HS-27A (cell line): ENCODE results near the gene ITPK1.

ENCODE experiments used
- DNase-seq: peaks from one replicate; pipeline ENCODE4 v3.0.0-alpha.2; 2012; ENCODE audit warnings: low read depth, missing footprints

ITPK1 gene

GRCh38 chr14:92920001-92920400 lies 195.7 kb downstream of the ITPK1 start:
- DNase-seq, result no peak

- no peak for DNase-seq
These were observed 197.8 kb downstream of the ITPK1 start for GRCh38 chr14:92917956-92918355.

- no peak for DNase-seq
These were observed 198.4 kb downstream of the ITPK1 start for GRCh38 chr14:92917041-92917940.

- DNase-seq, result no peak
These were observed 199.5 kb downstream of the ITPK1 start for GRCh38 chr14:92916201-92916600.

GRCh38 chr14:92914087-92914656 lies 201.6 kb downstream of the ITPK1 start:
- DNase-seq, result no peak

- DNase-seq, result no peak
These were observed 208.3 kb downstream of the ITPK1 start for GRCh38 chr14:92907316-92907911.

- no peak for DNase-seq
These were observed 208.9 kb downstream of the ITPK1 start for GRCh38 chr14:92906823-92907222.

GRCh38 chr14:92906420-92906819 lies 209.3 kb downstream of the ITPK1 start:
- no peak for DNase-seq

- no peak for DNase-seq
These were observed 210.1 kb downstream of the ITPK1 start for GRCh38 chr14:92905667-92906066.

GRCh38 chr14:92903359-92903758 lies 212.4 kb downstream of the ITPK1 start:
- DNase-seq, result no peak

- DNase-seq, result no peak
These were observed 213.0 kb downstream of the ITPK1 start for GRCh38 chr14:92902726-92903125.

- DNase-seq, result no peak
These were observed 213.5 kb downstream of the ITPK1 start for GRCh38 chr14:92902191-92902590.

GRCh38 chr14:92900660-92901059 lies 215.1 kb downstream of the ITPK1 start:
- DNase-seq, result no peak

- no peak for DNase-seq
These were observed 217.1 kb downstream of the ITPK1 start for GRCh38 chr14:92898566-92899131.

- no peak for DNase-seq
These were observed 217.7 kb downstream of the ITPK1 start for GRCh38 chr14:92897922-92898565.

- no peak for DNase-seq
These were observed 220.3 kb downstream of the ITPK1 start for GRCh38 chr14:92895352-92895878.

GRCh38 chr14:92892589-92892988 lies 223.1 kb downstream of the ITPK1 start:
- DNase-seq, result no peak

GRCh38 chr14:92890830-92891588 lies 224.7 kb downstream of the ITPK1 start:
- no peak for DNase-seq

- no peak for DNase-seq
These were observed 226.8 kb downstream of the ITPK1 start for GRCh38 chr14:92888896-92889295.

GRCh38 chr14:92887157-92887556 lies 228.6 kb downstream of the ITPK1 start:
- no peak for DNase-seq
